ENCODE measurements around the gene CDCA5.

CDCA5 gene

GRCh38 chr11:65095974-65096806 lies 12.3 kb upstream of the CDCA5 start, which contains the start of gene VPS51:
Gene VPS51, plus strand, starts transcription at chr11:65096214. Its CDS starts 37 bp downstream, at chr11:65096251.
- Histone ChIP-seq H3K27ac (ENCODE audit: low read length) (peak within 1 kb of the TSS; percentile 63), H3K36me3 (ENCODE audit: control insufficient read depth, low read depth, low read length) (no peaks in the 10 kb centered on the region), H3K9ac (ENCODE audit: low read length) (peak within 1 kb of the TSS; percentile 65), H3K4me1 (ENCODE audit: control insufficient read depth, low read depth, low read length) (peaks cover 7% of the 10 kb centered on the region), H3K4me3 (ENCODE audit: low read length) (peak within 1 kb of the TSS; percentile 90), H3K27me3 (ENCODE audit: control insufficient read depth, insufficient read depth, low read length) (no peaks in the 10 kb centered on the region), H3K9me3 (ENCODE audit: control insufficient read depth, low read depth, low read length) (no peaks in the 10 kb centered on the region)

DNA sequence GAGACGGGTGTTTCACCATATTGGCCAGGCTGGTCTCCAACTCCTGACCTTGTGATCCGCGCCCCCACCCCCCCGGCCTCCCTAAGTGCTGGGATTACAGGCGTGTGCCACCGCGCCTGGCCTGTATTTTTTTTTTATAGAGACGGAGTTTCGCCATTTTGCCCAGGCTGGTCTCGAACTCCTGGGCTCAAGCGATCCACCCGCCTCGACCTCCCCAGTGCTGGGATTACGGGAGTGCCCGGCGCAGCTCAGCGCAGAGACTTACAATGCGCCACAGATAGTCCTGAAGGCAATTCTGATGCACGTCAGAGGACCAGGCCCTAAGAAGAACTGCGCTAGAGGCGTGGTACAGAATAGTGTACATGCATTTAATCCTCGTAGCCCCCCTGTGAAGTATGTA lies 11.6 kb upstream of the CDCA5 start:
- H3K4me1 ChIP-seq (ENCODE audit: control insufficient read depth, low read depth, low read length), result peaks cover 7% of the 10 kb centered on the region
- peak overlapping the region; percentile 65 for H3K9ac ChIP-seq (ENCODE audit: low read length)
- no peaks in the 10 kb centered on the region for H3K27me3 ChIP-seq (ENCODE audit: control insufficient read depth, insufficient read depth, low read length)
- H3K4me3 ChIP-seq (ENCODE audit: low read length), result peak overlapping the region; percentile 90
- no peaks in the 10 kb centered on the region for H3K36me3 ChIP-seq (ENCODE audit: control insufficient read depth, low read depth, low read length)
- peak overlapping the region; percentile 63 for H3K27ac ChIP-seq (ENCODE audit: low read length)
- H3K9me3 ChIP-seq (ENCODE audit: control insufficient read depth, low read depth, low read length), result no peaks in the 10 kb centered on the region

- H3K9me3 ChIP-seq (ENCODE audit: control insufficient read depth, low read depth, low read length), result no peaks in the 10 kb centered on the region
- H3K27me3 ChIP-seq (ENCODE audit: control insufficient read depth, insufficient read depth, low read length), result no peaks in the 10 kb centered on the region
- H3K4me3 ChIP-seq (ENCODE audit: low read length), result no peak overlapping the region
- no peak overlapping the region for H3K27ac ChIP-seq (ENCODE audit: low read length)
- peaks cover under 1% of the 10 kb centered on the region for H3K4me1 ChIP-seq (ENCODE audit: control insufficient read depth, low read depth, low read length)
- no peak overlapping the region for H3K9ac ChIP-seq (ENCODE audit: low read length)
- peaks cover 18% of the 10 kb centered on the region for H3K36me3 ChIP-seq (ENCODE audit: control insufficient read depth, low read depth, low read length)
Observed at GRCh38 chr11:65090628-65091027, 6.8 kb upstream of the CDCA5 start.

DNA sequence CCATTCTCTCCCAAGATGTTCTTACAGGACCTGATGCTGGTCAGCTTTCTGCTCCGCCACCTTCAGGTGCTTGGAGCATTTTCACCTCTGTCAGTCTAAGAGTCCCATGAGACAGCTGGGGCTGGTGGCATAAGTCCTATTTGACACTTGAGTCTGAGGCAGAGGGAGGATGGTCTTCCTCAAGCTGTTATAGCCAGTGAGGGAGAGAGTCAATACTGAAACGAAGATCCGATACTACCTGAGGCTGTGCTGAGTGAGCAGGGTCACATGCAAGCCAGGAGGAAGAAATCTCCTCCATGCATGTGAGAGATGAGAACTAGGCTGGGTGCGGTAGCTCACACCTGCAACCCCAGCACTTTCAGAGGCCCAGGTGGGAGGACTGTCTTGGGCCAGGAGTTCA lies 5.8 kb upstream of the CDCA5 start:
- no peaks in the 10 kb centered on the region for H3K9me3 ChIP-seq (ENCODE audit: control insufficient read depth, low read depth, low read length)
- peaks cover 18% of the 10 kb centered on the region for H3K36me3 ChIP-seq (ENCODE audit: control insufficient read depth, low read depth, low read length)
- no peak overlapping the region for H3K27ac ChIP-seq (ENCODE audit: low read length)
- H3K4me3 ChIP-seq (ENCODE audit: low read length), result no peak overlapping the region
- H3K9ac ChIP-seq (ENCODE audit: low read length), result no peak overlapping the region
- no peaks in the 10 kb centered on the region for H3K27me3 ChIP-seq (ENCODE audit: control insufficient read depth, insufficient read depth, low read length)
- H3K4me1 ChIP-seq (ENCODE audit: control insufficient read depth, low read depth, low read length), result no peaks in the 10 kb centered on the region

- H3K9ac ChIP-seq (ENCODE audit: low read length), result no peak overlapping the region
- peaks cover 3% of the 10 kb centered on the region for H3K4me1 ChIP-seq (ENCODE audit: control insufficient read depth, low read depth, low read length)
- no peaks in the 10 kb centered on the region for H3K27me3 ChIP-seq (ENCODE audit: control insufficient read depth, insufficient read depth, low read length)
- no peaks in the 10 kb centered on the region for H3K9me3 ChIP-seq (ENCODE audit: control insufficient read depth, low read depth, low read length)
- no peak overlapping the region for H3K27ac ChIP-seq (ENCODE audit: low read length)
- H3K4me3 ChIP-seq (ENCODE audit: low read length), result no peak overlapping the region
- peaks cover 18% of the 10 kb centered on the region for H3K36me3 ChIP-seq (ENCODE audit: control insufficient read depth, low read depth, low read length)
Observed at GRCh38 chr11:65087827-65088226, 4.0 kb upstream of the CDCA5 start.

DNA sequence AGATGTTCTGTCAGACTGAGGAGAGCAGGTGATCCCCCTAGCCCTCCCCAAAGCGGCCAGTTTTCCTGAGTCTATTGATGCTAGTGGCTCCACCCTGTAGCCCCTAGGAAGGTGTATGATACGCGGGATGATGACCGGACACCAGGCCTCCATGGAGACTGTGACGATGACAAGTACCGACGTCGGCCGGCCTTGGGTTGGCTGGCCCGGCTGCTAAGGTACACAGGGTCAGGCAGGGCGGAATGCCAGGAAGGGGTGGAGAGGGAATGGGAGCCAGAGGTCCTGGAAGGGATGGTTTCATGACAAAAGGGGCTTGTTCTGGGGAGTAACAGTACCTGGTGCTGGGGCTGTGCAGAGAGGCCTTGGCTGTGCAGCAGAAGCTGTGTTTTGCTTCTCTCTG lies 3.4 kb upstream of the CDCA5 start:
- no peak overlapping the region for H3K27ac ChIP-seq (ENCODE audit: low read length)
- peaks cover 5% of the 10 kb centered on the region for H3K4me1 ChIP-seq (ENCODE audit: control insufficient read depth, low read depth, low read length)

GRCh38 chr11:65086809-65087208 lies 3.0 kb upstream of the CDCA5 start:
- Histone ChIP-seq H3K9ac (ENCODE audit: low read length) (no peak overlapping the region), H3K36me3 (ENCODE audit: control insufficient read depth, low read depth, low read length) (peaks cover 20% of the 10 kb centered on the region), H3K27me3 (ENCODE audit: control insufficient read depth, insufficient read depth, low read length) (no peaks in the 10 kb centered on the region), H3K27ac (ENCODE audit: low read length) (no peak overlapping the region), H3K9me3 (ENCODE audit: control insufficient read depth, low read depth, low read length) (no peaks in the 10 kb centered on the region), H3K4me1 (ENCODE audit: control insufficient read depth, low read depth, low read length) (peaks cover 5% of the 10 kb centered on the region), H3K4me3 (ENCODE audit: low read length) (no peak overlapping the region)

More for the DNA sequence above, 3.4 kb upstream of the CDCA5 start:
- no peaks in the 10 kb centered on the region for H3K9me3 ChIP-seq (ENCODE audit: control insufficient read depth, low read depth, low read length)
- no peak overlapping the region for H3K4me3 ChIP-seq (ENCODE audit: low read length)
- no peaks in the 10 kb centered on the region for H3K27me3 ChIP-seq (ENCODE audit: control insufficient read depth, insufficient read depth, low read length)
- H3K36me3 ChIP-seq (ENCODE audit: control insufficient read depth, low read depth, low read length), result peaks cover 18% of the 10 kb centered on the region
- H3K9ac ChIP-seq (ENCODE audit: low read length), result no peak overlapping the region

DNA sequence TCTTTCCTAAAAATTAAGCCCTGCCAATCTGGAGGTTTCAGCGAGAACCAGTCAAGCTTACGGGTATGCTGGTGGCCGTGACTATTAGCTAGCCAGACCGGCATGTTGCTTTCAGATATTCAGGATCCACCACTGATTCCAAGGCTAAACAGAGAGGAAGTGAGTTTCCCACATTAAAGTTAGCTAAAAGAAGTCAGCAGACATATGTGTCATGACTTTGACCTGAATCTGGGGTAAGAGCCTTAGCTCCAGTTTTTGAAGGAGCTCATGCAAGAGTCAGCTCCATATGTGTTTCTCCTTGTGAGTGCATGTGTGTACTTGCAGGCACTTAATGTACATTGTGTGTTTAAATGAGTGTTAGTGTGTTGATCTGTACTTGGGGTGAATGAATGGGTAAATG lies 1.6 kb upstream of the CDCA5 start:
- H3K4me3 ChIP-seq (ENCODE audit: low read length), result peak overlapping the region; percentile 75
- H3K4me1 ChIP-seq (ENCODE audit: control insufficient read depth, low read depth, low read length), result peaks cover 5% of the 10 kb centered on the region
- no peak overlapping the region for H3K9ac ChIP-seq (ENCODE audit: low read length)
- H3K36me3 ChIP-seq (ENCODE audit: control insufficient read depth, low read depth, low read length), result peaks cover 26% of the 10 kb centered on the region
- no peaks in the 10 kb centered on the region for H3K27me3 ChIP-seq (ENCODE audit: control insufficient read depth, insufficient read depth, low read length)
- no peaks in the 10 kb centered on the region for H3K9me3 ChIP-seq (ENCODE audit: control insufficient read depth, low read depth, low read length)
- H3K27ac ChIP-seq (ENCODE audit: low read length), result no peak overlapping the region

DNA sequence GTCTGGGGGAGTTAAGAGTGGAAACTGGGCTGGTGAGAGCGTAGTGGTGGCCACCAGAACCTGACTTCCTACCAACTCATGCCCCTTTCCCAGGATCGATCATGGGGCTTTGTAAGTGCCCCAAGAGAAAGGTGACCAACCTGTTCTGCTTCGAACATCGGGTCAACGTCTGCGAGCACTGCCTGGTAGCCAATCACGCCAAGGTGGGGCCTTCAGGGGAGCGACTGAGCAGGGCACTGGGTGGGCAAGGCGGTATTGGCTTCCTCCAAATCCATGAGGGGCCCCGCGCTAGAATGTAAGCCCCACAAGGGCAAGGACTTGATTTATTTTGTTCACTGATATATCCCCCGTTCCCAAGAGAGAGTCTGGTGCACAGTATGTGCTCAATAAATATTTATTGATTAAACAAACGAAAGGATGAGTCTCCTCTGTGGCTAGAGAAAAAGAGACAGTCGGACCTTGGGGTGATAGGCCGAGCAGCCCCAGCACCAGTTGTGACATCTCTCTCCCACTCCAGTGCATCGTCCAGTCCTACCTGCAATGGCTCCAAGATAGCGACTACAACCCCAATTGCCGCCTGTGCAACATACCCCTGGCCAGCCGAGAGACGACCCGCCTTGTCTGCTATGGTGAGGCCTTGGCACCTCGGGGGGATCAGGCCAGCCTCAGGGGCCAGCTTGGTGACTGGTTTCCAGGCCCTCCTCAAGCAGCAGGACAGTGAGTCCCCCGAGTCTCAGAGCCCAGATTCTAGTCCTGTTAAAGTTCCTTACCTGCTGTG lies 947 bp upstream of the CDCA5 start:
- H3K9me3 ChIP-seq (ENCODE audit: control insufficient read depth, low read depth, low read length), result no peaks in the 10 kb centered on the region
- peak overlapping the region; percentile 75 for H3K4me3 ChIP-seq (ENCODE audit: low read length)
- H3K9ac ChIP-seq (ENCODE audit: low read length), result peak overlapping the region; percentile 82
- peaks cover 5% of the 10 kb centered on the region for H3K4me1 ChIP-seq (ENCODE audit: control insufficient read depth, low read depth, low read length)
- peak overlapping the region; percentile 41 for H3K27ac ChIP-seq (ENCODE audit: low read length)
- peaks cover 30% of the 10 kb centered on the region for H3K36me3 ChIP-seq (ENCODE audit: control insufficient read depth, low read depth, low read length)
- no peaks in the 10 kb centered on the region for H3K27me3 ChIP-seq (ENCODE audit: control insufficient read depth, insufficient read depth, low read length)

GRCh38 chr11:65083134-65083833 lies 556 bp downstream of the CDCA5 start:
- H3K27me3 ChIP-seq (ENCODE audit: control insufficient read depth, insufficient read depth, low read length), result no peaks in the 10 kb centered on the region

GRCh38 chr11:65078786-65079342 lies 5.0 kb downstream of the CDCA5 start:
- no peak overlapping the region for H3K4me3 ChIP-seq (ENCODE audit: low read length)
- H3K9ac ChIP-seq (ENCODE audit: low read length), result no peak overlapping the region
- no peaks in the 10 kb centered on the region for H3K27me3 ChIP-seq (ENCODE audit: control insufficient read depth, insufficient read depth, low read length)
- no peaks in the 10 kb centered on the region for H3K9me3 ChIP-seq (ENCODE audit: control insufficient read depth, low read depth, low read length)
- no peak overlapping the region for H3K27ac ChIP-seq (ENCODE audit: low read length)
- peaks cover 47% of the 10 kb centered on the region for H3K36me3 ChIP-seq (ENCODE audit: control insufficient read depth, low read depth, low read length)
- H3K4me1 ChIP-seq (ENCODE audit: control insufficient read depth, low read depth, low read length), result peaks cover 5% of the 10 kb centered on the region

More at GRCh38 chr11:65083134-65083833, 556 bp downstream of the CDCA5 start:
- H3K9me3 ChIP-seq (ENCODE audit: control insufficient read depth, low read depth, low read length), result no peaks in the 10 kb centered on the region
- peak overlapping the region; percentile 75 for H3K4me3 ChIP-seq (ENCODE audit: low read length)
- H3K4me1 ChIP-seq (ENCODE audit: control insufficient read depth, low read depth, low read length), result peaks cover 5% of the 10 kb centered on the region
- peaks cover 39% of the 10 kb centered on the region for H3K36me3 ChIP-seq (ENCODE audit: control insufficient read depth, low read depth, low read length)
- peak overlapping the region; percentile 56 for H3K27ac ChIP-seq (ENCODE audit: low read length)
- peak overlapping the region; percentile 82 for H3K9ac ChIP-seq (ENCODE audit: low read length)

Data from iPS-18a (cell line).